Keratinocyte (primary cell): ENCODE data around the gene PARN. TPM values are rescaled to one million over a fixed set of nuclear protein-coding genes. Genes with fewer than 3 reads are reported as not detected.
"Not testable (repeated sequence)": the region's sequence is repeated elsewhere in the genome, so short reads cannot be mapped to it uniquely, and the experiment has no call there.

Source experiments
- DNase-seq: peaks from one replicate; pipeline ENCODE4 v3.0.0-alpha.2; 2011; ENCODE audit warnings: low read depth, missing footprints, low spot score
- FAIRE-seq: peaks from 2 replicates; lab custom pipeline; 2011; peaks lifted over from hg19 to GRCh38; lab: Jason Lieb, UNC
- H2AFZ ChIP-seq: 2 replicates; pipeline ENCODE4 v1.6.0; 2012; ENCODE audit warnings: low read length, control low read depth, inconsistent platforms; ENCODE audit not compliant: control insufficient read depth
- H3K27ac ChIP-seq: 2 replicates; pipeline ENCODE4 v1.5.1; 2011; ENCODE audit warnings: low read length; ENCODE audit not compliant: control insufficient read depth, insufficient read depth
- H3K27me3 ChIP-seq: 3 replicates; pipeline ENCODE4 v1.6.0; 2011; ENCODE audit warnings: low read length; ENCODE audit not compliant: control insufficient read depth, insufficient read depth; ENCODE audit errors: extremely low read depth
- H3K36me3 ChIP-seq, 2 experiments: 2 replicates in 1 of 2; 3 replicates in 1 of 2; pipeline ENCODE4 v1.5.1; 2011; ENCODE audit warnings: low read length in 2 of 2, mild to moderate bottlenecking in 1 of 2; ENCODE audit not compliant: control insufficient read depth in 2 of 2, insufficient read depth in 2 of 2; ENCODE audit errors: extremely low read depth in 1 of 2
- H3K4me1 ChIP-seq: 3 replicates; pipeline ENCODE4 v1.5.1; 2011; ENCODE audit warnings: low read length; ENCODE audit not compliant: control insufficient read depth, insufficient read depth; ENCODE audit errors: extremely low read depth
- H3K4me2 ChIP-seq: 3 replicates; pipeline ENCODE4 v1.6.0; 2011; ENCODE audit warnings: low read depth, low read length; ENCODE audit not compliant: control insufficient read depth, insufficient read depth; ENCODE audit errors: extremely low read depth
- H3K4me3 ChIP-seq, 3 experiments: fragments of 200-600 bp in 1 of 3; sonication (generic) in 1 of 3; 2 replicates in 2 of 3; 3 replicates in 1 of 3; pipeline ENCODE4 v1.5.1; 2011 to 2016; ENCODE audit warnings: low read length in 3 of 3, mild to moderate bottlenecking in 3 of 3, control low read depth in 2 of 3, inconsistent platforms in 1 of 3, low read depth in 1 of 3, mixed read lengths in 1 of 3, mixed run types in 1 of 3, moderate library complexity in 1 of 3; ENCODE audit not compliant: control insufficient read depth in 2 of 3, insufficient read depth in 2 of 3; ENCODE audit errors: extremely low read depth in 1 of 3
- H3K79me2 ChIP-seq: 2 replicates; pipeline ENCODE4 v1.6.0; 2012; ENCODE audit warnings: low read length; ENCODE audit not compliant: control insufficient read depth, insufficient read depth
- H3K9ac ChIP-seq: 3 replicates; pipeline ENCODE4 v1.6.0; 2011; ENCODE audit warnings: low read length; ENCODE audit not compliant: control insufficient read depth, insufficient read depth; ENCODE audit errors: extremely low read depth
- H3K9me1 ChIP-seq: 3 replicates; pipeline ENCODE4 v1.6.0; 2011; ENCODE audit warnings: low read length; ENCODE audit not compliant: control insufficient read depth, insufficient read depth; ENCODE audit errors: extremely low read depth
- H3K9me3 ChIP-seq: 2 replicates; pipeline ENCODE4 v1.5.1; 2012; ENCODE audit warnings: low read depth, low read length; ENCODE audit not compliant: control insufficient read depth
- H4K20me1 ChIP-seq: 3 replicates; pipeline ENCODE4 v1.6.0; 2011; ENCODE audit warnings: low read length; ENCODE audit not compliant: control insufficient read depth, insufficient read depth; ENCODE audit errors: extremely low read depth
- CTCF ChIP-seq, 3 experiments: IDR thresholded peaks in 1 of 3; conservative IDR thresholded peaks in 1 of 3; optimal IDR thresholded peaks in 1 of 3; 2 replicates in 2 of 3; 3 replicates in 1 of 3; pipeline versions ENCODE3 to v1.5.1; 2011; ENCODE audit warnings: low read length in 3 of 3, mild to moderate bottlenecking in 3 of 3, moderate library complexity in 2 of 3, control low read depth in 1 of 3, inconsistent platforms in 1 of 3; ENCODE audit not compliant: insufficient read depth in 2 of 3; ENCODE audit errors: extremely low read depth in 1 of 3
- EZH2 ChIP-seq: IDR thresholded peaks from one replicate; pipeline ENCODE4 v1.6.1; 2012; ENCODE audit warnings: inconsistent platforms, mild to moderate bottlenecking, low read length, moderate library complexity
- dilution Hi-C: fragments of 300-500 bp; cut with MboI; formaldehyde crosslinking; loops from one replicate; pipeline ENCODE4 v1.7.0; 2020; ENCODE audit warnings: low sequenced_read_pairs; ENCODE audit not compliant: extremely low pct_ligation_motif_present
- polyA plus RNA-seq, 5 experiments: library from polyadenylated mRNA; depleted of rRNA in 3 of 5; stranded (reverse) in 3 of 5; stranded (forward) in 1 of 5; unstranded in 1 of 5; fragments of >200 nt; gene quantifications; 1 replicate in 1 of 5; 2 replicates in 3 of 5; 3 replicates in 1 of 5; pipeline versions ENCODE4 v1.2.1 to v1.2.3, GENCODE V29; 2011 to 2012; ENCODE audit warnings: missing spikeins in 2 of 5, low read depth in 1 of 5, low replicate concordance in 1 of 5

PARN gene
- polyA plus RNA-seq, 1 donor (not counting 4 experiments of a cell fraction or from before 2014, with no cell fraction given) = 40.8 TPM

GRCh38 chr16:14405611-14406537, 224.2 kb downstream of the PARN start:
- no peak for TF ChIP-seq CTCF (optimal IDR thresholded peaks at IDR 0.05 in 1 of 3, IDR thresholded peaks at IDR 0.05 in 1 of 3, conservative IDR thresholded peaks at IDR 0.05 in 1 of 3; ENCODE audit: extremely low read depth in 1 of 3, insufficient read depth in 2 of 3, low read length in 3 of 3)
- TF ChIP-seq EZH2 = no peak
- DNase-seq = no peak

GRCh38 chr16:14403001-14403389, 227.1 kb downstream of the PARN start:
- H4K20me1 ChIP-seq, H3K9me3 ChIP-seq, H3K27ac ChIP-seq, H3K36me3 ChIP-seq, H3K9ac ChIP-seq, H3K4me3 ChIP-seq, DNase-seq, H2AFZ ChIP-seq, H3K9me1 ChIP-seq, H3K4me2 ChIP-seq, dilution Hi-C loops, H3K27me3 ChIP-seq, FAIRE-seq, H3K79me2 ChIP-seq: not testable (repeated sequence)
- H3K4me1 ChIP-seq = peaks cover 24% of the 10 kb centered on the region

More at GRCh38 chr16:14405611-14406537, 224.2 kb downstream of the PARN start:
- no peaks in the 10 kb centered on the region for H3K79me2 ChIP-seq
- H3K27ac ChIP-seq = no peak overlapping the region
- no peaks in the 10 kb centered on the region for H3K27me3 ChIP-seq
- H3K9ac ChIP-seq = no peak overlapping the region
- H3K9me1 ChIP-seq = no peaks in the 10 kb centered on the region
- no peak overlapping the region for H3K4me3 ChIP-seq
- dilution Hi-C loops = no loop called here
- no peak overlapping the region for H2AFZ ChIP-seq
- no peaks in the 10 kb centered on the region for H3K36me3 ChIP-seq
- FAIRE-seq = no peak
- H3K9me3 ChIP-seq = no peaks in the 10 kb centered on the region
- H3K4me1 ChIP-seq = no peaks in the 10 kb centered on the region
- no peak overlapping the region for H3K4me2 ChIP-seq
- H4K20me1 ChIP-seq = no peaks in the 10 kb centered on the region

GRCh38 chr16:14402114-14403000, 227.7 kb downstream of the PARN start:
- H3K79me2 ChIP-seq, DNase-seq, H3K27me3 ChIP-seq, dilution Hi-C loops, H3K9me1 ChIP-seq, FAIRE-seq, H3K27ac ChIP-seq, H3K9ac ChIP-seq, H3K36me3 ChIP-seq, H3K4me2 ChIP-seq, H3K9me3 ChIP-seq, H2AFZ ChIP-seq, H3K4me3 ChIP-seq, H4K20me1 ChIP-seq: not testable (repeated sequence)
- peaks cover 26% of the 10 kb centered on the region for H3K4me1 ChIP-seq

GRCh38 chr16:14401711-14402061, 228.4 kb downstream of the PARN start:
- dilution Hi-C loops, DNase-seq, H3K9ac ChIP-seq, FAIRE-seq, H3K4me2 ChIP-seq, H3K9me1 ChIP-seq, H3K27ac ChIP-seq, H3K4me3 ChIP-seq, H2AFZ ChIP-seq, H3K36me3 ChIP-seq, H3K9me3 ChIP-seq, H4K20me1 ChIP-seq, H3K79me2 ChIP-seq, H3K27me3 ChIP-seq: not testable (repeated sequence)
- H3K4me1 ChIP-seq = peaks cover 26% of the 10 kb centered on the region
